ENCODE results near the gene PRKN. TPM values are rescaled to one million over a fixed set of nuclear protein-coding genes. Genes with fewer than 3 reads are reported as not detected.
"Not testable (repeated sequence)": the region's sequence is repeated elsewhere in the genome, so short reads cannot be mapped to it uniquely, and the experiment has no call there.

PRKN gene
- total and polyA plus RNA-seq, 3 experiments from 2014 or later, result 0.22 to 1.0 (median 0.55) TPM

DNA sequence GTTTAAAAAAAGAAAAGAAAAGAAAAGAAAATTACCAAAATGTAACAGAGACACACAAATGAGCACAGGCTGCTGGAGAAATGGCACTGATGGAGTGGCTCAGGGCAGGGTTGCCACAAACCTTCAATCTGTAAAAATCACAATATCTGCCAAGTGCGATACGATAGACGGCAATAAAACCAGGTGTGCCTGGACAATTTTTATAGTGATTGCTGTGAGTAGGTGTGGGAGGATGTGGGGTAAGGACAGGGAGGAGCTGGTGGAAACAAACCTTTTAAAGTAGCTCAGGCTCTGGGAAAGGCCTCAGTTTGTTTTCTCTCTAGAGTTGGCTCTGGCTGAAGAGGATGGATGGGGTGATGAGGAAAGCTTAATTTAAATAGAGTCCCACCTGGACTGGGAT is 861.0 kb downstream of the PRKN start:
- CTCF ChIA-PET, result no interaction called here
- H3K36me3 Mint-ChIP-seq, result peaks cover 0 to 9% (median 0%) of the 10 kb centered on the region in 3 donors
- H3K9me3 Mint-ChIP-seq, result peaks cover 0 to 10% (median 3%) of the 10 kb centered on the region in 5 donors

DNA sequence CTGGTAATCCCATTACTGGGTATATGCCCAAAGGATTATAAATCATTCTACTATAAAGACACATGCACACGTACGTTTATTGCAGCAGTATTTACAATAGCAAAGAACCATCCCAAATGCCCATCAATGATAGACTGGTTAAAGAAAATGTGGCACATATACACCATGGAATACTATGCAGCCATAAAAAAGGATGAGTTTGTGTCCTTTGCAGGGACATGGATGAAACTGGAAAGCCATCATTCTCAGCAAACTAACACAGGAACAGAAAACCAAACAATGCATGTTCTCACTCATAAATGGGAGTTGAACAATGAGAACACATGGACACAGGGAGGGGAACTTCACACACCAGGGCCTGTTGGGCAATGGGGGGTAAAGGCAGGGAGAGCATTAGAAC is 866.5 kb downstream of the PRKN start:
- H3K4me3 ChIP-seq (ENCODE audit: low read length); POLR2A ChIA-PET; H3K4me1 Mint-ChIP-seq; H3K27ac Mint-ChIP-seq; H3K27me3 Mint-ChIP-seq; CTCF ChIA-PET; DNase-seq; H3K9me3 ChIP-seq (ENCODE audit: low read length); H3K4me1 ChIP-seq (ENCODE audit: insufficient read depth, low read length); H3K36me3 ChIP-seq (ENCODE audit: insufficient read depth, low read length); H3K27me3 ChIP-seq (ENCODE audit: insufficient read depth, low read length, poor library complexity, severe bottlenecking); H3K4me3 Mint-ChIP-seq; H3K27ac ChIP-seq (ENCODE audit: low read depth, low read length): not testable (repeated sequence)
- peaks cover 0 to 12% (median 0%) of the 10 kb centered on the region in 3 donors for H3K36me3 Mint-ChIP-seq
- H3K9me3 Mint-ChIP-seq, result peaks cover 0 to 19% (median 4%) of the 10 kb centered on the region in 5 donors

More for the DNA sequence above, 861.0 kb downstream of the PRKN start:
- H3K4me3 Mint-ChIP-seq, result no peak overlapping the region
- H3K27me3 Mint-ChIP-seq, result no peaks in the 10 kb centered on the region
- no peaks in the 10 kb centered on the region for H3K4me1 Mint-ChIP-seq
- Histone ChIP-seq H3K9me3 (ENCODE audit: low read length) (no peaks in the 10 kb centered on the region), H3K4me1 (ENCODE audit: insufficient read depth, low read length) (no peaks in the 10 kb centered on the region), H3K4me3 (ENCODE audit: low read length) (no peak overlapping the region), H3K36me3 (ENCODE audit: insufficient read depth, low read length) (no peaks in the 10 kb centered on the region), H3K27ac (ENCODE audit: low read depth, low read length) (no peak overlapping the region), H3K27me3 (ENCODE audit: insufficient read depth, low read length, poor library complexity, severe bottlenecking) (no peaks in the 10 kb centered on the region)
- no peak for DNase-seq
- H3K27ac Mint-ChIP-seq, result peak overlapping the region in 1 of 8 donors; percentile 62
- POLR2A ChIA-PET, result no interaction called here

DNA sequence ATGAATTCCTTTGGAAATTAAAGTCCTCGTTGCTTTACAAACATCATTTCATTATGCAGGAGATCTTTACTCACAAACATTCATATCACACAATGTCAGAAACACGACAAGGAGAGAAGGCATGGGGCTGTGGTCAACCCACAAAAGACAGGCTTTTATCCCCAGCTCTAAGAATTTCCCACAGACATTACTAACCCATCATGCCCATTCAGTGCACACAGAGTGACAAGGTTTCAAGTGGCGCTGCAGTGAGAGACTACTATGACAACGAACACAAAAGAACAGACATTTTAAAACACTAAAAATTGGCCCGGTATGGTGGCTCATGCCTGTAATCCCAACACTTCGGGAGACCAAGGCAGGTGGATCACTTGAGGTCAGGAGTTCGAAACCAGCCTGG is 873.9 kb downstream of the PRKN start:
- Histone ChIP-seq H3K27me3 (ENCODE audit: insufficient read depth, low read length, poor library complexity, severe bottlenecking) (no peaks in the 10 kb centered on the region), H3K4me1 (ENCODE audit: insufficient read depth, low read length) (no peaks in the 10 kb centered on the region), H3K4me3 (ENCODE audit: low read length) (no peak overlapping the region), H3K27ac (ENCODE audit: low read depth, low read length) (no peak overlapping the region), H3K9me3 (ENCODE audit: low read length) (no peaks in the 10 kb centered on the region), H3K36me3 (ENCODE audit: insufficient read depth, low read length) (no peaks in the 10 kb centered on the region)
- Mint-ChIP-seq H3K27me3 (no peaks in the 10 kb centered on the region), H3K4me1 (no peaks in the 10 kb centered on the region), H3K4me3 (no peak overlapping the region), H3K36me3 (no peaks in the 10 kb centered on the region), H3K27ac (no peak overlapping the region), H3K9me3 (peaks cover 0 to 8% (median 4%) of the 10 kb centered on the region in 5 donors)
- no peak for DNase-seq
- CTCF ChIA-PET, result no interaction called here
- POLR2A ChIA-PET, result no interaction called here

DNA sequence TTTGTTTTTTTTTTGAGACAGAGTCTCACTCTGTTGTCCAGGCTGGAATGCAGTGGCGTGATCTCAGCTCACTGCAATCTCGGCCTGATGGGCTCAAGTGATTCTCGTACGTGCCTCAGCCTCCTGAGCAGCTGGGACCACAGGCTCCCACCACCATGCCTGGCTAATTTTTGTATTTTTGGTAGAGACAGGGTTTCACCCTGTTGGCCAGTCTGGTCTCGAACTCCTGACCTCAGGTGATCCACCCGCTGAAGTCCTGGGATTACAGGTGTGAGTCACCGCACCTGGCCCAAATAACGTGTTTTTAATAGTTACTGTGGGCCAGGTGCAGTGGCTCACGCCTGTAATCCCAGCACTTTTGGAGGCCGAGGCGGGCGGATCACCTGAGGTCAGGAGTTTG is 876.1 kb downstream of the PRKN start:
- CTCF ChIA-PET, H3K9me3 Mint-ChIP-seq: not testable (repeated sequence)

DNA sequence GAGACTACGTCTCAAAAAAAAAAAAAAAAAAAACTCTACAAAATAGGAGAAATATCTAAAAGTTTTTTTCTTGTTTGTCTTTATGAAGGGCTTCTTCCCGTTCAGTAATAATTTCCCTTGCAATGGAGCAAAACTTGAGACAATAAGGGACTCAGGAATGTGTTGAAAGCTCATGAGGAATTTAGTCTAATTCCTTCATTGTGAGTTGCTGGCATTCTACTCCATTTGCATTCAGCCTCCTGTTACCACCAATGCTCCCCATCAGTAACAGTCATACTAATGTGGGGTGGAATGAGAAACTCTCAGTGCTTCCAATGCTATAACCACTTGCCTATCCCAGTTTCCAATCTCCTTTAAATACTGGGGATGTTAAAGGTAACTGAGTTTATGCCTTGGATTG is 877.0 kb downstream of the PRKN start:
- Histone ChIP-seq H3K4me1 (ENCODE audit: insufficient read depth, low read length) (no peaks in the 10 kb centered on the region), H3K27me3 (ENCODE audit: insufficient read depth, low read length, poor library complexity, severe bottlenecking) (no peaks in the 10 kb centered on the region), H3K27ac (ENCODE audit: low read depth, low read length) (no peak overlapping the region), H3K9me3 (ENCODE audit: low read length) (no peaks in the 10 kb centered on the region), H3K36me3 (ENCODE audit: insufficient read depth, low read length) (no peaks in the 10 kb centered on the region), H3K4me3 (ENCODE audit: low read length) (no peak overlapping the region)
- H3K4me1 Mint-ChIP-seq, result no peaks in the 10 kb centered on the region
- ChIA-PET CTCF (no interaction called here), POLR2A (no interaction called here)
- no peak overlapping the region for H3K27ac Mint-ChIP-seq
- H3K4me3 Mint-ChIP-seq, result no peak overlapping the region
- no peaks in the 10 kb centered on the region for H3K36me3 Mint-ChIP-seq
- DNase-seq, result no peak
- H3K9me3 Mint-ChIP-seq, result peaks cover 0 to 8% (median 2%) of the 10 kb centered on the region in 5 donors
- no peaks in the 10 kb centered on the region for H3K27me3 Mint-ChIP-seq

More for the DNA sequence above, 876.1 kb downstream of the PRKN start:
- POLR2A ChIA-PET; H3K27me3 Mint-ChIP-seq; H3K4me1 ChIP-seq (ENCODE audit: insufficient read depth, low read length); H3K4me3 ChIP-seq (ENCODE audit: low read length); H3K36me3 ChIP-seq (ENCODE audit: insufficient read depth, low read length); H3K27ac Mint-ChIP-seq; H3K4me3 Mint-ChIP-seq; DNase-seq; H3K27me3 ChIP-seq (ENCODE audit: insufficient read depth, low read length, poor library complexity, severe bottlenecking); H3K9me3 ChIP-seq (ENCODE audit: low read length); H3K4me1 Mint-ChIP-seq; H3K36me3 Mint-ChIP-seq; H3K27ac ChIP-seq (ENCODE audit: low read depth, low read length): not testable (repeated sequence)

DNA sequence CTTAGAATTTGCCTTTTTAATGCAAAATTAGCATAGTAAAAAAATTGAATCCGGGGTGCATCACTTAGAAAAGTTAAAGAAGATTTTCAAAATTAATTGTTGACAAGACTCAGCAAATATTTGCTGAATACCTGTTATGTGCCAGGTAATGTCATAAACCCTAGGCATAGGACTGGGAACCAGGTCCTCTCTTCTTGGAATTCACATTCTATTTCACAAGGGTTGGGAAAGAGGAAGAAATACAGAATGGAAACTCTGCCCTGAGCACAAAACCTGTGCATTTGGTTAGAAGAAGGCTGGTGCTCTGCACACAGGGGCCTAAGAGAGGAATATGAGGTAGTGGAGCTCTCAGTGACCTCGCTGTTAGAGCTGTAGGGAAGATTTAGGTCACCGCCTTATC is 879.9 kb downstream of the PRKN start:
- CTCF ChIA-PET, result interaction anchor here (0.7 kb wide), 1 partner anchor 11 kb away, joined by 3 read pairs; no protein-coding TSS in a partner anchor
- no peak overlapping the region for H3K4me3 ChIP-seq (ENCODE audit: low read length)
- H3K4me1 Mint-ChIP-seq, result no peaks in the 10 kb centered on the region
- H3K27me3 Mint-ChIP-seq, result peaks cover 0 to 2% of the 10 kb centered on the region in 2 donors
- H3K36me3 Mint-ChIP-seq, result no peaks in the 10 kb centered on the region
- no peak overlapping the region for H3K27ac ChIP-seq (ENCODE audit: low read depth, low read length)
- no peak for DNase-seq
- H3K4me3 Mint-ChIP-seq, result no peak overlapping the region
- no peaks in the 10 kb centered on the region for H3K9me3 ChIP-seq (ENCODE audit: low read length)
- no peaks in the 10 kb centered on the region for H3K27me3 ChIP-seq (ENCODE audit: insufficient read depth, low read length, poor library complexity, severe bottlenecking)
- no peaks in the 10 kb centered on the region for H3K4me1 ChIP-seq (ENCODE audit: insufficient read depth, low read length)
- no peaks in the 10 kb centered on the region for H3K36me3 ChIP-seq (ENCODE audit: insufficient read depth, low read length)
- no peak overlapping the region for H3K27ac Mint-ChIP-seq
- peaks cover 0 to 5% (median 0%) of the 10 kb centered on the region in 5 donors for H3K9me3 Mint-ChIP-seq
- POLR2A ChIA-PET, result no interaction called here

DNA sequence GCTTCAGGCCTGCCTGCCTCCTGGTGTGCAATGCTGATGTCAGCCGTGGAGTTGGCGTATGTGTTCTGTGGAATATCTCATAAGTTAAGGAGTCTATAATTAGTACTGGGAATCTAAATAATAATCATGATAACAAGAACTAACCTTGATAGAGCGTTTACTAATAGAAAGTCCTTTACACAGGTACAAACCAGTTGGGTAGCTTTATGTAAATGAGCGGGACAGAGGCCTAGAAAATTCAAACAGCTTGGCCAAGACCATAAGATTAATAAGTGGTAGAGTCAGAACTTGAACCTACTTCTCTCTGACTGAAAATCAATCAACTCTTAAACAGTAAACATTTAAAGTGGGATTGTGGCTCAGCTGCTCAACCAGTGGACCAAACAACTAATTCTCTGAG is 882.8 kb downstream of the PRKN start:
- H3K4me3 Mint-ChIP-seq, result no peak overlapping the region
- no peak for DNase-seq
- Histone ChIP-seq H3K27ac (ENCODE audit: low read depth, low read length) (no peak overlapping the region), H3K9me3 (ENCODE audit: low read length) (no peaks in the 10 kb centered on the region), H3K27me3 (ENCODE audit: insufficient read depth, low read length, poor library complexity, severe bottlenecking) (no peaks in the 10 kb centered on the region), H3K4me3 (ENCODE audit: low read length) (no peak overlapping the region), H3K4me1 (ENCODE audit: insufficient read depth, low read length) (no peaks in the 10 kb centered on the region), H3K36me3 (ENCODE audit: insufficient read depth, low read length) (no peaks in the 10 kb centered on the region)
- no peaks in the 10 kb centered on the region for H3K36me3 Mint-ChIP-seq
- ChIA-PET CTCF (no interaction called here), POLR2A (no interaction called here)
- H3K27ac Mint-ChIP-seq, result no peak overlapping the region
- H3K27me3 Mint-ChIP-seq, result peaks cover 0 to 2% of the 10 kb centered on the region in 2 donors
- H3K9me3 Mint-ChIP-seq, result peaks cover 0 to 3% (median 0%) of the 10 kb centered on the region in 5 donors
- H3K4me1 Mint-ChIP-seq, result no peaks in the 10 kb centered on the region

DNA sequence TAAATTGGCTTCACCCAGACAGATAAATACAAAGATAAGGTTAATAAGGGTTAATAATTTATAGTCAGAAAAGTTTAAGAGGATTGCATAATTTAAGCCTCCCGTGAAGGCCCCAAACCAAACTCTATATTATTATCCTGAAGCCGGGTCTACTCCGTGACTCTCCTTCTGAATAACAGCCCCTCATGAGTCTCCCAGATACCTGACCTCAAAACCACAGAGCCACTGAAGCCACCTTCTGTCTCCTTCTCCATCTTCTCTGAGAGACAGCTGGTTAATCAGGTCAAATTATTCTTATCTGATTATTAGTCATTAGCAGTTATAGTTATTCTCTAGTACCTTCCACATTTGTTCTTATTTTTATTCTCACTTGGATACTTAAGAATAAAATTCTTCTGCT is 884.5 kb downstream of the PRKN start:
- ChIA-PET POLR2A (no interaction called here), CTCF (no interaction called here)
- no peaks in the 10 kb centered on the region for H3K9me3 ChIP-seq (ENCODE audit: low read length)
- H3K4me1 ChIP-seq (ENCODE audit: insufficient read depth, low read length), result no peaks in the 10 kb centered on the region
- H3K27ac ChIP-seq (ENCODE audit: low read depth, low read length), result no peak overlapping the region
- Mint-ChIP-seq H3K27me3 (peaks cover 0 to 2% of the 10 kb centered on the region in 2 donors), H3K36me3 (no peaks in the 10 kb centered on the region), H3K4me3 (no peak overlapping the region), H3K9me3 (peaks cover 0 to 3% (median 0%) of the 10 kb centered on the region in 5 donors), H3K27ac (no peak overlapping the region), H3K4me1 (no peaks in the 10 kb centered on the region)
- no peaks in the 10 kb centered on the region for H3K36me3 ChIP-seq (ENCODE audit: insufficient read depth, low read length)
- no peak overlapping the region for H3K4me3 ChIP-seq (ENCODE audit: low read length)
- DNase-seq, result no peak
- H3K27me3 ChIP-seq (ENCODE audit: insufficient read depth, low read length, poor library complexity, severe bottlenecking), result no peaks in the 10 kb centered on the region

DNA sequence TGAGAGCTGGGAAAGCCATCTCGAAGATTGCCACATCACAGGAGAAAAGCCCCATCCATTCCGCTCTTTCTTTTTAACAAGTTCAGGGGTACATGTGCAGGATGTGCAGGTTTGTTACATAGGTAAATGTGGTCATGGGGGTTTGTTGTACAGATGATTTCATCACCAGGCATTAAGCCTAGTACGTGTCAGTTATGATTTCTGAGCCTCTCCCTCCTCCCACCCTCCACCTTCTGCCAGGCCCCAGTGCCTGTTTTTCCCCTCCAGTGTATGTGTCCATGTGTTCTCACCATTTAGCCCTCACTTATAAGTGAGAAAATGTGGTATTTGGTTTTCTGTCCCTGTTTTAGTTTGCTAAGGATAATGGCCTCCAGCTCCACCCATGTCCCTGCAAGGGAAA is 887.2 kb downstream of the PRKN start:
- Mint-ChIP-seq H3K27ac (peak overlapping the region in 1 of 8 donors; percentile 44), H3K4me3 (no peak overlapping the region), H3K4me1 (no peaks in the 10 kb centered on the region), H3K36me3 (no peaks in the 10 kb centered on the region), H3K27me3 (peaks cover 0 to 2% of the 10 kb centered on the region in 2 donors), H3K9me3 (peaks cover 0 to 3% (median 0%) of the 10 kb centered on the region in 5 donors)
- ChIA-PET POLR2A (no interaction called here), CTCF (no interaction called here)
- H3K27me3 ChIP-seq (ENCODE audit: insufficient read depth, low read length, poor library complexity, severe bottlenecking), result no peaks in the 10 kb centered on the region
- H3K36me3 ChIP-seq (ENCODE audit: insufficient read depth, low read length), result no peaks in the 10 kb centered on the region
- H3K4me3 ChIP-seq (ENCODE audit: low read length), result no peak overlapping the region
- no peaks in the 10 kb centered on the region for H3K9me3 ChIP-seq (ENCODE audit: low read length)
- DNase-seq, result no peak
- H3K4me1 ChIP-seq (ENCODE audit: insufficient read depth, low read length), result no peaks in the 10 kb centered on the region
- no peak overlapping the region for H3K27ac ChIP-seq (ENCODE audit: low read depth, low read length)
